ENCODE measurements around the gene ADAMTS7.

DNA sequence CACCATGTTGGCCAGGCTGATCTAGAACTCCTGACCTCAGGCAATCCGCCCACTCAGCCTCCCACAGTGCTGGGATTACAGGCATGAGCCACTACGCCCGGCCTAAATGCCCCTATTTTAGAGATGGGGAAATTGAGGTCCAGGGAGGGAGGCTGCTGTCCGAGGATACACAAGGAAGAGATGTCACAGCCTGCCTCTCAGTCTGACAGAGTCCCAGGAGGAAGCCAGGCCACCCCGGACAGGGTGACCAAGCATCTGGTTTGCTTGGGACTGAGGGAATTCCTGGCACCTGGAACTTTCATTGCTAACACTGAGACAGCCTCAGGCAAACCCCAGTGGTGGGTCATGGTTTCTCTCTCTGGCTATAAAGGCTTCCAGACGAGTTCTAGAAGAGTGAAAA, 30.6 kb upstream of the ADAMTS7 start:
- TF ChIP-seq, protein P1, sequence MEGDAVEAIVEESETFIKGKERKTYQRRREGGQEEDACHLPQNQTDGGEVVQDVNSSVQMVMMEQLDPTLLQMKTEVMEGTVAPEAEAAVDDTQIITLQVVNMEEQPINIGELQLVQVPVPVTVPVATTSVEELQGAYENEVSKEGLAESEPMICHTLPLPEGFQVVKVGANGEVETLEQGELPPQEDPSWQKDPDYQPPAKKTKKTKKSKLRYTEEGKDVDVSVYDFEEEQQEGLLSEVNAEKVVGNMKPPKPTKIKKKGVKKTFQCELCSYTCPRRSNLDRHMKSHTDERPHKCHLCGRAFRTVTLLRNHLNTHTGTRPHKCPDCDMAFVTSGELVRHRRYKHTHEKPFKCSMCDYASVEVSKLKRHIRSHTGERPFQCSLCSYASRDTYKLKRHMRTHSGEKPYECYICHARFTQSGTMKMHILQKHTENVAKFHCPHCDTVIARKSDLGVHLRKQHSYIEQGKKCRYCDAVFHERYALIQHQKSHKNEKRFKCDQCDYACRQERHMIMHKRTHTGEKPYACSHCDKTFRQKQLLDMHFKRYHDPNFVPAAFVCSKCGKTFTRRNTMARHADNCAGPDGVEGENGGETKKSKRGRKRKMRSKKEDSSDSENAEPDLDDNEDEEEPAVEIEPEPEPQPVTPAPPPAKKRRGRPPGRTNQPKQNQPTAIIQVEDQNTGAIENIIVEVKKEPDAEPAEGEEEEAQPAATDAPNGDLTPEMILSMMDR (conservative IDR thresholded peaks at IDR 0.05; ENCODE audit: low read depth, low read length) = no peak
- no peak for TF ChIP-seq RAD21 (IDR thresholded peaks at IDR 0.05; ENCODE audit: low read length)
- no peak for TF ChIP-seq RFX5 (IDR thresholded peaks at IDR 0.05; ENCODE audit: low read depth, low read length)
- no peak for TF ChIP-seq POLR2A (IDR thresholded peaks at IDR 0.05; ENCODE audit: low read depth, low read length)
- TF ChIP-seq, protein P2, sequence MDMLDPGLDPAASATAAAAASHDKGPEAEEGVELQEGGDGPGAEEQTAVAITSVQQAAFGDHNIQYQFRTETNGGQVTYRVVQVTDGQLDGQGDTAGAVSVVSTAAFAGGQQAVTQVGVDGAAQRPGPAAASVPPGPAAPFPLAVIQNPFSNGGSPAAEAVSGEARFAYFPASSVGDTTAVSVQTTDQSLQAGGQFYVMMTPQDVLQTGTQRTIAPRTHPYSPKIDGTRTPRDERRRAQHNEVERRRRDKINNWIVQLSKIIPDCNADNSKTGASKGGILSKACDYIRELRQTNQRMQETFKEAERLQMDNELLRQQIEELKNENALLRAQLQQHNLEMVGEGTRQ (IDR thresholded peaks at IDR 0.05; ENCODE audit: low read depth, low read length) = no peak

Measured in IMR-90 (cell line).